Prostate gland (tissue), 2 donors: Measurements from ENCODE around the gene FEM1C.

ENCODE experiments used
- CTCF ChIP-seq, 4 experiments: fragments of 200-600 bp in 2 of 4; fragments of 450-650 bp in 2 of 4; sonication (generic) in 2 of 4; IDR thresholded peaks; 1 replicate in 3 of 4; 2 replicates in 1 of 4; pipeline ENCODE4 v1.5.1; 2016 to 2019; ENCODE audit warnings: antibody characterized with exemption in 4 of 4, mild to moderate bottlenecking in 2 of 4, moderate library complexity in 2 of 4
- POLR2A ChIP-seq: fragments of 450-650 bp; IDR thresholded peaks from one replicate; pipeline ENCODE4 v1.6.1; 2016; ENCODE audit warnings: antibody characterized with exemption, mild to moderate bottlenecking
- POLR2AphosphoS5 ChIP-seq: sonication (generic); formaldehyde crosslinking; IDR thresholded peaks from one replicate; pipeline ENCODE4 v1.6.1; 2017; ENCODE audit warnings: antibody characterized with exemption

GRCh38 chr5:115520191-115520590, 24.4 kb downstream of the FEM1C start:
- TF ChIP-seq POLR2A (no peak), CTCF (IDR thresholded peaks at IDR 0.05) (no peak), POLR2AphosphoS5 (no peak)
